ENCODE results near the gene PPFIA3. TPM values are rescaled to one million over a fixed set of nuclear protein-coding genes. Genes with fewer than 3 reads are reported as not detected.

Gene PPFIA3
- total RNA-seq, 1 experiment from 2014 or later = 19.1 TPM

DNA sequence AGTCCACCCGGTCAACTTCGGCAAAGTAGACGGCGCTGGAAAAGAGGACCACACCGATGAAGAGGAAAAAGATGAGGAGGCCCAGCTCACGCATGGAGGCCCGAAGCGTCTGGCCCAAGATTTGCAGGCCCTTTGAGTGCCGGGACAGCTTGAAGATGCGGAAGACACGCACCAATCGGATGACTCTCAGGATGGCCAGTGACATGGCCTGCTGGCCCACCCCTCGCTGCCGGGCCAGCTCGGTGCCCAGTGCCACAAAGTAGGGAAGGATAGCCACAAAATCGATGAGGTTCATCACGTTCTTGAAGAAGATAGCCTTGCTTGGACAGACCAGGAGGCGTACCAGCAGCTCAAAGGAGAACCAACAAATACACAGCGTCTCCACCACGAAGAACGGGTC, 48.9 kb upstream of the PPFIA3 start:
- H3K27me3 ChIP-seq (ENCODE audit: insufficient read depth, low read length) = peaks cover 49% of the 10 kb centered on the region
- no peak overlapping the region for H3K56ac ChIP-seq (ENCODE audit: insufficient read length, low read depth, low read length)
- TF ChIP-seq, protein P1, sequence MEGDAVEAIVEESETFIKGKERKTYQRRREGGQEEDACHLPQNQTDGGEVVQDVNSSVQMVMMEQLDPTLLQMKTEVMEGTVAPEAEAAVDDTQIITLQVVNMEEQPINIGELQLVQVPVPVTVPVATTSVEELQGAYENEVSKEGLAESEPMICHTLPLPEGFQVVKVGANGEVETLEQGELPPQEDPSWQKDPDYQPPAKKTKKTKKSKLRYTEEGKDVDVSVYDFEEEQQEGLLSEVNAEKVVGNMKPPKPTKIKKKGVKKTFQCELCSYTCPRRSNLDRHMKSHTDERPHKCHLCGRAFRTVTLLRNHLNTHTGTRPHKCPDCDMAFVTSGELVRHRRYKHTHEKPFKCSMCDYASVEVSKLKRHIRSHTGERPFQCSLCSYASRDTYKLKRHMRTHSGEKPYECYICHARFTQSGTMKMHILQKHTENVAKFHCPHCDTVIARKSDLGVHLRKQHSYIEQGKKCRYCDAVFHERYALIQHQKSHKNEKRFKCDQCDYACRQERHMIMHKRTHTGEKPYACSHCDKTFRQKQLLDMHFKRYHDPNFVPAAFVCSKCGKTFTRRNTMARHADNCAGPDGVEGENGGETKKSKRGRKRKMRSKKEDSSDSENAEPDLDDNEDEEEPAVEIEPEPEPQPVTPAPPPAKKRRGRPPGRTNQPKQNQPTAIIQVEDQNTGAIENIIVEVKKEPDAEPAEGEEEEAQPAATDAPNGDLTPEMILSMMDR (conservative IDR thresholded peaks at IDR 0.05) = no peak
- H3K4me2 ChIP-seq (ENCODE audit: insufficient read depth, insufficient read length, low read length) = no peak overlapping the region
- H2BK5ac ChIP-seq (ENCODE audit: insufficient read length, low read length) = no peak overlapping the region
- no peaks in the 10 kb centered on the region for H4K20me1 ChIP-seq (ENCODE audit: control insufficient read depth, insufficient read depth, insufficient read length)
- no peak overlapping the region for H3K27ac ChIP-seq (ENCODE audit: insufficient read length, low read depth, low read length)
- H3K23me2 ChIP-seq (ENCODE audit: insufficient read length, low read depth, low read length, poor library complexity, severe bottlenecking) = peaks cover 1% of the 10 kb centered on the region
- Mint-ChIP-seq H3K27me3 (ENCODE audit: low read depth) (peaks cover 93% of the 10 kb centered on the region), H3K4me3 (peak overlapping the region in 1 of 2 experiments; percentile 18; a peak in 1 of 5 replicates), H3K36me3 (ENCODE audit: insufficient read depth in 1 of 3, low read depth in 3 of 3) (peaks cover 0 to 4% (median 3%) of the 10 kb centered on the region in 3 experiments; a peak in 3 of 7 replicates), H3K27ac (no peak overlapping the region), H3K4me1 (peaks cover 21 to 48% of the 10 kb centered on the region in 2 experiments), H3K9me3 (peaks cover 9 to 18% of the 10 kb centered on the region in 2 experiments; a peak in 4 of 5 replicates)
- no peaks in the 10 kb centered on the region for H3K9me3 ChIP-seq (ENCODE audit: control insufficient read depth, low read depth, low read length)
- H3K9ac ChIP-seq (ENCODE audit: extremely low read depth, insufficient read length, low read length) = no peak overlapping the region
- no CpG with 5 or more reads among the region's 21 CpGs for WGBS (ENCODE audit: extremely low coverage, insufficient read length, low lambda C conversion rate)
- no peak overlapping the region for H2BK20ac ChIP-seq (ENCODE audit: low read depth, low read length, poor library complexity, severe bottlenecking)
- DNase-seq = no peak
- no peak overlapping the region for H4K8ac ChIP-seq (replicated peaks; ENCODE audit: insufficient read length, low read depth, low read length)
- H2AFZ ChIP-seq (ENCODE audit: low read length) = no peak overlapping the region
- no peak overlapping the region for H3K14ac ChIP-seq (ENCODE audit: insufficient read depth, low read length)
- H3K4me1 ChIP-seq (ENCODE audit: insufficient read depth, low read length) = peaks cover 2% of the 10 kb centered on the region; the same call in 1 of the 2 replicates
- no peak overlapping the region for H2BK12ac ChIP-seq (ENCODE audit: insufficient read length, low read depth, low read length)
- H3T11ph ChIP-seq (ENCODE audit: low read length) = no peak overlapping the region
- no peak overlapping the region for H4K91ac ChIP-seq (ENCODE audit: insufficient read length, low read depth, low read length)
- no peak overlapping the region for H2BK120ac ChIP-seq (ENCODE audit: low read depth, low read length, poor library complexity, severe bottlenecking)
- no peak overlapping the region for H3K4ac ChIP-seq (ENCODE audit: low read depth, low read length)
- no peak overlapping the region for H2AK5ac ChIP-seq (ENCODE audit: insufficient read length, low read length)
- H3K79me1 ChIP-seq (ENCODE audit: insufficient read depth, low read depth, low read length, poor library complexity, severe bottlenecking) = no peaks in the 10 kb centered on the region
- no peaks in the 10 kb centered on the region for H3K79me2 ChIP-seq (ENCODE audit: insufficient read depth, low read length)
- H3K23ac ChIP-seq (ENCODE audit: insufficient read length, low read depth, low read length) = no peak overlapping the region
- H4K5ac ChIP-seq (ENCODE audit: insufficient read length, low read depth, low read length) = no peak overlapping the region
- no peak overlapping the region for H3K18ac ChIP-seq (ENCODE audit: insufficient read length, low read depth, low read length)
- no peak overlapping the region for H2BK15ac ChIP-seq (ENCODE audit: low read depth, low read length)
